DND-41 (cell line): Measurements from ENCODE around the gene SLC25A1.

Source experiments
- ATAC-seq: fragments of 200-7000 bp; cut with Tn5 transposase; 3 replicates; pipeline ENCODE4 v1.9.1; 2021; ENCODE audit warnings: low read depth; ENCODE audit not compliant: insufficient read depth
- DNase-seq: peaks from one replicate; pipeline ENCODE4 v3.0.0-alpha.2; 2020
- H2AFZ ChIP-seq: 2 replicates; pipeline ENCODE4 v1.6.0; 2012; ENCODE audit warnings: low read depth, low read length
- H3K27ac ChIP-seq: 2 replicates; pipeline ENCODE4 v1.5.1; 2012; ENCODE audit warnings: low read length, inconsistent platforms
- H3K27me3 ChIP-seq: fragments of 200-600 bp; sonication (generic); 2 replicates; pipeline ENCODE4 v1.6.0; 2012; ENCODE audit warnings: low read length, mild to moderate bottlenecking, inconsistent platforms; ENCODE audit not compliant: insufficient read depth, poor library complexity
- H3K36me3 ChIP-seq: 2 replicates; pipeline ENCODE4 v1.5.1; 2012; ENCODE audit warnings: low read length, inconsistent platforms; ENCODE audit not compliant: insufficient read depth
- H3K4me1 ChIP-seq: 2 replicates; pipeline ENCODE4 v1.5.1; 2012; ENCODE audit warnings: mild to moderate bottlenecking, low read length; ENCODE audit not compliant: insufficient read depth
- H3K4me2 ChIP-seq: 2 replicates; pipeline ENCODE4 v1.6.0; 2012; ENCODE audit warnings: mild to moderate bottlenecking, moderate library complexity, low read length, inconsistent platforms; ENCODE audit not compliant: insufficient read depth
- H3K4me3 ChIP-seq, 2 experiments: fragments of 200-600 bp in 1 of 2; shearing (Covaris generic) in 1 of 2; 2 replicates each; pipeline ENCODE4 v1.5.1; 2012 to 2016; ENCODE audit warnings: inconsistent platforms in 2 of 2, low read length in 2 of 2, mild to moderate bottlenecking in 2 of 2, low read depth in 1 of 2, moderate library complexity in 1 of 2
- H3K79me2 ChIP-seq: 2 replicates; pipeline ENCODE4 v1.6.0; 2012; ENCODE audit warnings: low read length, inconsistent platforms; ENCODE audit not compliant: insufficient read depth
- H3K9ac ChIP-seq: 2 replicates; pipeline ENCODE4 v1.6.0; 2012; ENCODE audit warnings: low read depth, mild to moderate bottlenecking, inconsistent platforms, low read length, moderate library complexity
- H3K9me3 ChIP-seq: 2 replicates; pipeline ENCODE4 v1.5.1; 2012; ENCODE audit warnings: low read length, moderate library complexity, mild to moderate bottlenecking, inconsistent platforms; ENCODE audit not compliant: insufficient read depth, severe bottlenecking
- H4K20me1 ChIP-seq: 2 replicates; pipeline ENCODE4 v1.6.0; 2012; ENCODE audit warnings: low read length; ENCODE audit not compliant: insufficient read depth
- CTCF ChIP-seq: IDR thresholded peaks from 2 replicates; pipeline ENCODE4 v1.5.1; 2012; ENCODE audit warnings: borderline replicate concordance, low read length, moderate library complexity, mild to moderate bottlenecking; ENCODE audit not compliant: poor library complexity, severe bottlenecking; ENCODE audit errors: extremely low read depth
- EZH2 ChIP-seq: IDR thresholded peaks from 3 replicates; pipeline ENCODE4 v1.6.1; 2012; ENCODE audit warnings: borderline replicate concordance, low read depth, mild to moderate bottlenecking, moderate library complexity, low read length, inconsistent platforms; ENCODE audit not compliant: severe bottlenecking

SLC25A1 gene

GRCh38 chr22:19225560-19225959 lies 47.0 kb upstream of the SLC25A1 start:
- no peak for ATAC-seq
- H3K36me3 ChIP-seq: peaks cover 32% of the 10 kb centered on the region
- H3K79me2 ChIP-seq: no peaks in the 10 kb centered on the region

GRCh38 chr22:19224985-19225384 lies 46.4 kb upstream of the SLC25A1 start:
- H3K4me2 ChIP-seq: no peak overlapping the region
- H3K36me3 ChIP-seq: peaks cover 32% of the 10 kb centered on the region

More at GRCh38 chr22:19225560-19225959, 47.0 kb upstream of the SLC25A1 start:
- TF ChIP-seq CTCF (no peak), EZH2 (no peak)
- no peak overlapping the region for H2AFZ ChIP-seq
- H3K4me1 ChIP-seq: no peaks in the 10 kb centered on the region
- H3K4me3 ChIP-seq: no peak overlapping the region
- H3K4me2 ChIP-seq: no peak overlapping the region
- no peak overlapping the region for H3K27ac ChIP-seq
- H3K9ac ChIP-seq: no peak overlapping the region
- no peaks in the 10 kb centered on the region for H4K20me1 ChIP-seq
- H3K9me3 ChIP-seq: no peaks in the 10 kb centered on the region
- no peaks in the 10 kb centered on the region for H3K27me3 ChIP-seq
- DNase-seq: no peak

GRCh38 chr22:19224557-19224956 lies 46.0 kb upstream of the SLC25A1 start:
- no peaks in the 10 kb centered on the region for H3K9me3 ChIP-seq
- H3K36me3 ChIP-seq: peaks cover 34% of the 10 kb centered on the region
- no peak for TF ChIP-seq CTCF
- TF ChIP-seq EZH2: no peak
- no peak overlapping the region for H3K9ac ChIP-seq
- no peaks in the 10 kb centered on the region for H3K79me2 ChIP-seq
- no peak overlapping the region for H3K27ac ChIP-seq
- H2AFZ ChIP-seq: no peak overlapping the region
- H3K4me1 ChIP-seq: no peaks in the 10 kb centered on the region
- no peak overlapping the region for H3K4me3 ChIP-seq
- no peak for DNase-seq
- H3K4me2 ChIP-seq: no peak overlapping the region
- no peaks in the 10 kb centered on the region for H3K27me3 ChIP-seq
- no peaks in the 10 kb centered on the region for H4K20me1 ChIP-seq
- ATAC-seq: no peak

More at GRCh38 chr22:19224985-19225384, 46.4 kb upstream of the SLC25A1 start:
- ATAC-seq (no peak), DNase-seq (no peak)
- Histone ChIP-seq H3K27me3 (no peaks in the 10 kb centered on the region), H4K20me1 (no peaks in the 10 kb centered on the region), H2AFZ (no peak overlapping the region), H3K9me3 (no peaks in the 10 kb centered on the region), H3K4me3 (no peak overlapping the region), H3K4me1 (no peaks in the 10 kb centered on the region), H3K9ac (no peak overlapping the region), H3K79me2 (no peaks in the 10 kb centered on the region), H3K27ac (no peak overlapping the region)
- no peak for TF ChIP-seq CTCF
- no peak for TF ChIP-seq EZH2

GRCh38 chr22:19223617-19224016 lies 45.1 kb upstream of the SLC25A1 start:
- no peak for TF ChIP-seq CTCF
- no peak for TF ChIP-seq EZH2
- Histone ChIP-seq H3K27ac (no peak overlapping the region), H3K36me3 (peaks cover 34% of the 10 kb centered on the region), H3K79me2 (no peaks in the 10 kb centered on the region), H3K9me3 (no peaks in the 10 kb centered on the region), H3K9ac (no peak overlapping the region), H2AFZ (no peak overlapping the region), H3K27me3 (no peaks in the 10 kb centered on the region), H4K20me1 (no peaks in the 10 kb centered on the region), H3K4me3 (no peak overlapping the region), H3K4me2 (no peak overlapping the region), H3K4me1 (no peaks in the 10 kb centered on the region)
- DNase-seq (no peak), ATAC-seq (no peak)
